H9 (cell line): ENCODE measurements around the gene CARD19. TPM values are rescaled to one million over a fixed set of nuclear protein-coding genes. Genes with fewer than 3 reads are reported as not detected.

Experiments used
- DNase-seq: peaks from one replicate; pipeline ENCODE4 v3.0.0-alpha.2; 2017
- H2AFZ ChIP-seq: one replicate; pipeline ENCODE4 v1.6.1; 2013; ENCODE audit warnings: mild to moderate bottlenecking, low read length, control low read depth, moderate library complexity
- H2AK5ac ChIP-seq: 2 replicates; pipeline ENCODE4 v1.6.1; 2013; ENCODE audit warnings: low read length, control low read depth, mixed read lengths; ENCODE audit not compliant: insufficient read length
- H2BK120ac ChIP-seq: one replicate; pipeline ENCODE4 v1.6.1; 2013; ENCODE audit warnings: low read depth, mild to moderate bottlenecking, low read length, control low read depth, inconsistent platforms; ENCODE audit not compliant: poor library complexity, severe bottlenecking
- H2BK12ac ChIP-seq: 2 replicates; pipeline ENCODE4 v1.6.1; 2013; ENCODE audit warnings: low read length, control low read depth, mixed read lengths, low read depth; ENCODE audit not compliant: insufficient read length
- H2BK15ac ChIP-seq: 2 replicates; pipeline ENCODE4 v1.6.1; 2013; ENCODE audit warnings: low read depth, low read length, control low read depth
- H2BK20ac ChIP-seq: one replicate; pipeline ENCODE4 v1.6.1; 2013; ENCODE audit warnings: low read depth, mild to moderate bottlenecking, low read length, control low read depth, inconsistent platforms; ENCODE audit not compliant: poor library complexity, severe bottlenecking
- H2BK5ac ChIP-seq: 2 replicates; pipeline ENCODE4 v1.6.1; 2013; ENCODE audit warnings: low read length, control low read depth, mixed read lengths; ENCODE audit not compliant: insufficient read length
- H3K14ac ChIP-seq: 2 replicates; pipeline ENCODE4 v1.6.1; 2013; ENCODE audit warnings: low read length, control low read depth; ENCODE audit not compliant: insufficient read depth
- H3K18ac ChIP-seq: 2 replicates; pipeline ENCODE4 v1.6.1; 2013; ENCODE audit warnings: low read depth, mild to moderate bottlenecking, mixed read lengths, low read length, control low read depth; ENCODE audit not compliant: insufficient read length
- H3K23ac ChIP-seq: 2 replicates; pipeline ENCODE4 v1.6.1; 2013; ENCODE audit warnings: low read length, control low read depth, mixed read lengths, low read depth; ENCODE audit not compliant: insufficient read length
- H3K23me2 ChIP-seq: 2 replicates; pipeline ENCODE4 v1.6.1; 2013; ENCODE audit warnings: low read depth, mild to moderate bottlenecking, mixed read lengths, low read length, control low read depth; ENCODE audit not compliant: insufficient read length, poor library complexity, severe bottlenecking
- H3K27ac ChIP-seq: 2 replicates; pipeline ENCODE4 v1.5.1; 2013; ENCODE audit warnings: low read length, control low read depth, mixed read lengths, low read depth; ENCODE audit not compliant: insufficient read length
- H3K27me3 ChIP-seq: 2 replicates; pipeline ENCODE4 v1.6.1; 2013; ENCODE audit warnings: low read length, control low read depth, inconsistent platforms; ENCODE audit not compliant: insufficient read depth
- H3K4ac ChIP-seq: 2 replicates; pipeline ENCODE4 v1.6.1; 2013; ENCODE audit warnings: low read depth, mild to moderate bottlenecking, control low read depth, inconsistent platforms, low read length, moderate library complexity
- H3K4me1 ChIP-seq: 2 replicates; pipeline ENCODE4 v1.6.1; 2013; ENCODE audit warnings: low read length, control low read depth, inconsistent platforms; ENCODE audit not compliant: insufficient read depth
- H3K4me2 ChIP-seq: 2 replicates; pipeline ENCODE4 v1.6.1; 2013; ENCODE audit warnings: low read length, control low read depth, mixed read lengths; ENCODE audit not compliant: insufficient read length, insufficient read depth
- H3K56ac ChIP-seq: 2 replicates; pipeline ENCODE4 v1.6.1; 2013; ENCODE audit warnings: low read depth, mild to moderate bottlenecking, mixed read lengths, low read length, control low read depth; ENCODE audit not compliant: insufficient read length
- H3K79me1 ChIP-seq: 2 replicates; pipeline ENCODE4 v1.6.1; 2013; ENCODE audit warnings: low read depth, mild to moderate bottlenecking, moderate library complexity, low read length, control low read depth, inconsistent platforms; ENCODE audit not compliant: insufficient read depth, poor library complexity, severe bottlenecking
- H3K79me2 ChIP-seq: 2 replicates; pipeline ENCODE4 v1.6.1; 2013; ENCODE audit warnings: low read length, control low read depth, inconsistent platforms; ENCODE audit not compliant: insufficient read depth
- H3K9ac ChIP-seq: 2 replicates; pipeline ENCODE4 v1.6.1; 2013; ENCODE audit warnings: low read length, control low read depth, mixed read lengths; ENCODE audit not compliant: insufficient read length; ENCODE audit errors: extremely low read depth
- H3K9me3 ChIP-seq: one replicate; pipeline ENCODE4 v1.6.1; 2013; ENCODE audit warnings: low read depth, low read length, inconsistent platforms; ENCODE audit not compliant: control insufficient read depth
- H3T11ph ChIP-seq: one replicate; pipeline ENCODE4 v1.6.1; 2013; ENCODE audit warnings: mild to moderate bottlenecking, low read length, control low read depth, inconsistent platforms
- H4K20me1 ChIP-seq: one replicate; pipeline ENCODE4 v1.6.1; 2013; ENCODE audit not compliant: control insufficient read depth, insufficient read length, insufficient read depth
- H4K5ac ChIP-seq: 2 replicates; pipeline ENCODE4 v1.6.1; 2013; ENCODE audit warnings: low read depth, mild to moderate bottlenecking, mixed read lengths, low read length, control low read depth; ENCODE audit not compliant: insufficient read length
- H4K8ac ChIP-seq: replicated peaks from 2 replicates; pipeline ENCODE4 v1.6.1; 2013; ENCODE audit warnings: low read length, control low read depth, mixed read lengths, low read depth; ENCODE audit not compliant: insufficient read length
- H4K91ac ChIP-seq: 2 replicates; pipeline ENCODE4 v1.6.1; 2013; ENCODE audit warnings: low read depth, mild to moderate bottlenecking, moderate library complexity, mixed read lengths, low read length, control low read depth; ENCODE audit not compliant: insufficient read length
- H3K27ac Mint-ChIP-seq, 3 experiments: 2 replicates in 2 of 3; 3 replicates in 1 of 3; pipeline ENCODE4 v1.8.0; 2020 to 2021; ENCODE audit warnings: mixed read lengths in 3 of 3, mild to moderate bottlenecking in 1 of 3, moderate library complexity in 1 of 3
- H3K27me3 Mint-ChIP-seq: 2 replicates; pipeline ENCODE4 v1.8.0; 2021; ENCODE audit warnings: low read depth, mild to moderate bottlenecking, moderate library complexity, mixed read lengths
- H3K36me3 Mint-ChIP-seq, 3 experiments: 2 replicates in 2 of 3; 3 replicates in 1 of 3; pipeline ENCODE4 v1.8.0; 2020 to 2021; ENCODE audit warnings: low read depth in 3 of 3, mixed read lengths in 3 of 3; ENCODE audit not compliant: insufficient read depth in 1 of 3
- H3K4me1 Mint-ChIP-seq, 2 experiments: 2 replicates each; pipeline ENCODE4 v1.8.0; 2020; ENCODE audit warnings: mixed read lengths in 2 of 2
- H3K4me3 Mint-ChIP-seq, 2 experiments: 2 replicates in 1 of 2; 3 replicates in 1 of 2; pipeline ENCODE4 v1.8.0; 2020 to 2021; ENCODE audit warnings: mild to moderate bottlenecking in 2 of 2, mixed read lengths in 2 of 2, moderate library complexity in 1 of 2
- H3K9me3 Mint-ChIP-seq, 2 experiments: 2 replicates in 1 of 2; 3 replicates in 1 of 2; pipeline ENCODE4 v1.8.0; 2020; ENCODE audit warnings: mild to moderate bottlenecking in 2 of 2, mixed read lengths in 2 of 2, moderate library complexity in 1 of 2
- CTCF ChIP-seq: fragments of 200-600 bp; sonication (generic); conservative IDR thresholded peaks from 3 replicates; pipeline ENCODE4 v1.8.0; 2021; ENCODE audit warnings: antibody characterized with exemption, mild to moderate bottlenecking
- WGBS: extraction: QIAGEN DNeasy Blood & Tissue Kit; methylation state at CpG from one replicate; pipeline ENCODE4 v1.1.7; 2013; ENCODE audit warnings: missing lambda C conversion rate, low lambda C conversion rate, mixed read lengths; ENCODE audit not compliant: insufficient read length; ENCODE audit errors: extremely low coverage; 5-methylcytosine and 5-hydroxymethylcytosine counted together
- total RNA-seq: library from RNA; stranded (reverse); gene quantifications from 2 replicates; pipeline ENCODE4 v1.2.1, GENCODE V29; 2021

Gene CARD19
- total RNA-seq, 1 experiment from 2014 or later = 21.4 TPM

DNA sequence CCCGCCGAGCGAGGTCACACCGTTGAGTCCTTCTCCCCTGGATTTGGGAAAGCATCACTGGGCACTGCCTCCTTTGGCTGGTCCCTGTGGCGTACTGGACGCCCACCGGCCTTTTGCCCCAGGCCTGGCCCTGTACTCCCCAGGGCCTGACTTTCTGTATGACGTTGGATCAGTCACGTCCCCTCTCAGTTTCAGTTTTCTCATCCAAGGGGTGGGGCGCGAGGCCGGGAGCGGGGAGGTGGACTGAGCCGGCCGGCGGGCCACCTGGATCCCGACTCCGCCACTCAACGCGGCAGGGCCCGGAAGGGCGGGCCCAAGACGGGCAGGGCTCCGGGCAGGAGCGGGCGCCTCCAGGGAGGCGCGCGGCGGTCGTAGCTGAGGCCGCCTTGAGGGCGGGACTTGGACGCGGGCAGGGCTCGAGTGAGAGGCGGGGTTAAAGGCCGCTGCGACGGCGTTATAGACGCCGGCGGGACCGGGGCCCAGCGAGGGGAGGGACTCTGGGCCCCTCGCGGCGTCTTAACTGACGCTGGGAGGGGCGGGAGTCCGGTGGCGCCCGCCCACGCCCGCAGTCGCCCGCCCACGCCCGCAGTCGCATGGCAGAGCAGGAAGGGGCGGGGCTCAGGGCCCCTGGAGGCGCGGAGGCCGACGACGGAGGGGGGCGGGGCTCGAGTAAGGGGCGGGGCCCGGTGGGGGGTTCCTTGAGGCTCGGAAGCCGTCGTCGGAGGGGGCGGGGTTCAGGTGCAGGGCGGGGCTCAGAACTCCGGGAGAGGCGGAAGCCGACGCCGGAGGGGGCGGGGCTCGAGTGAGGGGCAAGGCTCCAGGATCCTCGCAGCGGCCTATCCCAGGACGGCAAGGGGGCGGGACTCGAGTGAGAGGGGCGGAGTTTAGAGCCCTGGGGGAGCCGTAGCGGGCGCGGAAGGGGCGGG is 549 bp upstream of the CARD19 start:
- Histone ChIP-seq H3K23ac (no peak overlapping the region), H3K79me1 (no peaks in the 10 kb centered on the region), H3K4me2 (peak overlapping the region; percentile 20), H2BK20ac (no peak overlapping the region), H2BK15ac (no peak overlapping the region), H2AK5ac (no peak overlapping the region), H3K79me2 (no peaks in the 10 kb centered on the region), H3K23me2 (peaks cover 9% of the 10 kb centered on the region), H3K4me1 (no peaks in the 10 kb centered on the region; the same call in 1 of the 2 replicates), H2BK120ac (no peak overlapping the region), H3K9me3 (no peaks in the 10 kb centered on the region), H2BK5ac (no peak overlapping the region), H4K20me1 (peaks cover 3% of the 10 kb centered on the region), H4K8ac (no peak overlapping the region), H4K5ac (peak overlapping the region; percentile 2), H4K91ac (no peak overlapping the region), H3K18ac (peak overlapping the region; percentile 18), H3K14ac (peak overlapping the region; percentile 70), H2AFZ (no peak overlapping the region), H3K9ac (peak overlapping the region; percentile 39), H2BK12ac (no peak overlapping the region), H3K56ac (no peak overlapping the region), H3K4ac (no peak overlapping the region), H3K27me3 (no peaks in the 10 kb centered on the region), H3K27ac (peak overlapping the region; percentile 37), H3T11ph (no peak overlapping the region)
- WGBS = no CpG with 5 or more reads among the region's 95 CpGs
- H3K4me1 Mint-ChIP-seq = peaks cover 13 to 15% of the 10 kb centered on the region in 2 experiments
- H3K36me3 Mint-ChIP-seq = peaks cover 0 to 2% (median 0%) of the 10 kb centered on the region in 3 experiments; a peak in 1 of 7 replicates
- TF ChIP-seq CTCF = no peak
- peak overlapping the region; percentile 21 to 91 (median 90); a peak in 4 of 7 replicates for H3K27ac Mint-ChIP-seq
- peaks cover 2% of the 10 kb centered on the region for H3K27me3 Mint-ChIP-seq
- peak; percentile 100 for DNase-seq
- peak overlapping the region; percentile 54 to 75 for H3K4me3 Mint-ChIP-seq
- no peaks in the 10 kb centered on the region; a peak in 1 of 5 replicates for H3K9me3 Mint-ChIP-seq
